22Rv1 (cell line): Measurements from ENCODE around the gene ELN.

Experiments
- CTCF ChIP-seq: fragments of 450-650 bp; IDR thresholded peaks from 2 replicates; pipeline ENCODE4 v1.5.1; 2017; ENCODE audit warnings: mild to moderate bottlenecking
- ZFX ChIP-seq: fragments of 450-650 bp; IDR thresholded peaks from 2 replicates; pipeline ENCODE4 v1.6.1; 2017; ENCODE audit warnings: antibody characterized with exemption, borderline replicate concordance

- no peak for TF ChIP-seq CTCF
- no peak for TF ChIP-seq ZFX
These were observed 31.1 kb downstream of the ELN start for GRCh38 chr7:74059037-74059436.
